Stimulated activated CD8-positive, alpha-beta memory T cell treated with anti-CD3 and anti-CD28 coated beads, Interleukin-15, amount 100 ng/mL, for 24 hours (primary cell): ENCODE measurements around the gene UGT1A9.

Source experiments
- DNase-seq: peaks from one replicate; pipeline ENCODE4 v3.0.0-alpha.2; 2020; ENCODE audit warnings: low read depth

Gene UGT1A9

GRCh38 chr2:233817995-233818638 is 146.4 kb downstream of the UGT1A9 start:
- DNase-seq = no peak

GRCh38 chr2:233818639-233819621 is 147.2 kb downstream of the UGT1A9 start:
- DNase-seq = no peak

GRCh38 chr2:233819884-233820773 is 148.4 kb downstream of the UGT1A9 start:
- no peak for DNase-seq

GRCh38 chr2:233820774-233821105 is 149.0 kb downstream of the UGT1A9 start:
- DNase-seq = no peak

- DNase-seq = no peak
Observed at GRCh38 chr2:233821196-233821595, 149.5 kb downstream of the UGT1A9 start.

GRCh38 chr2:233821709-233822100 is 150.0 kb downstream of the UGT1A9 start:
- DNase-seq = no peak

GRCh38 chr2:233822101-233822771 is 150.5 kb downstream of the UGT1A9 start:
- DNase-seq = no peak
